Measurements from ENCODE around the gene MAPKAPK3.

- TF ChIP-seq EZH2phosphoT487 (IDR thresholded peaks at IDR 0.05; ENCODE audit: insufficient read depth, low read depth): no peak
- no peak for TF ChIP-seq EZH2 (IDR thresholded peaks at IDR 0.05; ENCODE audit: insufficient read depth, poor library complexity, severe bottlenecking)
Measured at GRCh38 chr3:50657816-50658215, 40.9 kb downstream of the MAPKAPK3 start.

Measured in GM23248 (cell line).